ENCODE data around the gene C1S. TPM values are rescaled to one million over a fixed set of nuclear protein-coding genes. Genes with fewer than 3 reads are reported as not detected.

The C1S gene
- total and polyA plus RNA-seq, 9 of the 15 experiments (the other 6 are each of a cell fraction or from before 2014, with no cell fraction given), result 0.08 to 0.84 (median 0.27) TPM

DNA sequence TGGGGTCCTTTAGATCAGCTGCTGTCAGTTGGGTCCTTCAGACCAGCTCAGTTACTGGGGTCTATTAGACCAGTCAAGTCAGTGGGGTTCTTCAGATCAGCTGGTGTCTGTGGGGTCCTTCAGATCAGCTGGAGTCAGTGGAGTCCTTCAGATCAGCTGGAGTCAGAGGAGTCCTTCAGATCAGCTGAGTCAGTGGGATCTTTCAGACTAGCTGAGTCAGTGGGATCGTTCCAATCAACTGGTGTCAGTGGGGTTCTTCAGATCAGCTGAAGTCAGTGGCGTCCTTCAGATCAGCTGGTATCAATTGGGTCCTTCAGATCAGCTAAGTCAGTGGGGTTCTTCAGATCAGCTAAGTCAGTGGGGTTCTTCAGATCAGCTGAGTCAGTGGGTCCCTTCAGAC lies 27.5 kb upstream of the C1S start (continued):
- no peak for TF ChIP-seq FOXK1 (CRISPR knock-in tag; IDR thresholded peaks at IDR 0.05; ENCODE audit: borderline replicate concordance)
- TF ChIP-seq, protein P1, sequence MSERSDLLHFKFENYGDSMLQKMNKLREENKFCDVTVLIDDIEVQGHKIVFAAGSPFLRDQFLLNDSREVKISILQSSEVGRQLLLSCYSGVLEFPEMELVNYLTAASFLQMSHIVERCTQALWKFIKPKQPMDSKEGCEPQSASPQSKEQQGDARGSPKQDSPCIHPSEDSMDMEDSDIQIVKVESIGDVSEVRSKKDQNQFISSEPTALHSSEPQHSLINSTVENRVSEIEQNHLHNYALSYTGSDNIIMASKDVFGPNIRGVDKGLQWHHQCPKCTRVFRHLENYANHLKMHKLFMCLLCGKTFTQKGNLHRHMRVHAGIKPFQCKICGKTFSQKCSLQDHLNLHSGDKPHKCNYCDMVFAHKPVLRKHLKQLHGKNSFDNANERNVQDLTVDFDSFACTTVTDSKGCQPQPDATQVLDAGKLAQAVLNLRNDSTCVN (CRISPR knock-in tag; IDR thresholded peaks at IDR 0.05), result no peak

DNA sequence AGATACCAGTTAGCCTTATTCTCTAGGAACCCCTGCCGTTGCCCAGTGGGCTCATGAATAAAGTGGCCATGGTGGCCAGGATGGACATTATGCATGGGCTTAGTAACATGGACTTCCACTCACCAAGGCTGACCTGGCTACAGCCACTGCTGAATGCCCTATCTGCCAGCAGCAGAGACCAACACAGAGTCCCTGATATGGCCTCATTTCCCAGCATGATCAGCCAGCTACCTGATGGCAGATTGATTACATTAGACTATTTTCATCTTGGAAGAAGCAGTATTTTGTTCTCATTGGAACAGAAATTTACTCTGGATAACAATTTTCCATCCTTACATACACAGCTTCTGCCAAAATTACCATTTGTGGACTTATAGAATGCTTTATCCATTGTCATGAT lies 26.1 kb upstream of the C1S start:
- no peak for FAIRE-seq
- no peaks in the 10 kb centered on the region for H3K9me1 ChIP-seq (ENCODE audit: control insufficient read depth, insufficient read depth, low read length)
- H3K4me2 ChIP-seq (ENCODE audit: insufficient read depth, low read length), result no peak overlapping the region
- H3K27me3 ChIP-seq (ENCODE audit: control insufficient read depth in 2 of 2, insufficient read depth in 2 of 2, low read length in 2 of 2), result no peaks in the 10 kb centered on the region
- 67% methylated on average over 1 of the region's 1 CpG for WGBS (ENCODE audit: insufficient coverage, low coverage, missing lambda C conversion rate)
- ChIA-PET CTCF (ENCODE audit: low intra/inter-chr PET ratio) (no interaction called here), POLR2A (no interaction called here)
- H4K20me1 ChIP-seq (replicated peaks; ENCODE audit: control insufficient read depth, insufficient read depth, low read length), result no peaks in the 10 kb centered on the region
- no peak overlapping the region for H3K27ac ChIP-seq (ENCODE audit: extremely low read depth, low read depth, low read length)
- no peaks in the 10 kb centered on the region for H3K9me3 ChIP-seq (replicated peaks; ENCODE audit: control insufficient read depth, insufficient read depth, low read depth, low read length)
- ATAC-seq, result no peak
- no peak overlapping the region for H3K9ac ChIP-seq (ENCODE audit: insufficient read depth in 1 of 2, low read depth in 2 of 2, low read length in 2 of 2)
- no peak overlapping the region for H3K4me3 ChIP-seq
- peaks cover 7 to 31% of the 10 kb centered on the region in 2 experiments; a peak in 3 of 5 replicates for H3K4me1 ChIP-seq (replicated peaks in 1 of 2; ENCODE audit: control insufficient read depth in 2 of 2, insufficient read depth in 2 of 2, low read length in 2 of 2)
- in situ Hi-C loops (cut with MboI), result no loop called here
- DNase-seq (ENCODE audit: extremely low read depth in 1 of 4, low spot score in 3 of 4), result no peak
- intact Hi-C loops (cut with micrococcal nuclease), result no loop called here
- no peaks in the 10 kb centered on the region for H3K79me2 ChIP-seq (ENCODE audit: control insufficient read depth, insufficient read depth, low read length)
- H3K36me3 ChIP-seq (ENCODE audit: control insufficient read depth, insufficient read depth, low read length), result no peaks in the 10 kb centered on the region
- BruUV-seq (replicated peaks), result no TSS peak
- no peak overlapping the region for H2AFZ ChIP-seq (ENCODE audit: low read depth, low read length)
- no peak for TF ChIP-seq ARID4B (CRISPR knock-in tag; IDR thresholded peaks at IDR 0.05)
- peak; percentile 53; the same call in 1 of the 2 replicates for TF ChIP-seq TCF3 (CRISPR knock-in tag; IDR thresholded peaks at IDR 0.05)
- no peak for TF ChIP-seq PTTG1 (tag; IDR thresholded peaks at IDR 0.05; ENCODE audit: low read depth)
- TF ChIP-seq MTA2 (IDR thresholded peaks at IDR 0.05; ENCODE audit: low read depth), result no peak
- TF ChIP-seq ATF6 (CRISPR knock-in tag; IDR thresholded peaks at IDR 0.05), result no peak
- TF ChIP-seq HMG20B (CRISPR knock-in tag; IDR thresholded peaks at IDR 0.05), result no peak
- TF ChIP-seq, protein P2, sequence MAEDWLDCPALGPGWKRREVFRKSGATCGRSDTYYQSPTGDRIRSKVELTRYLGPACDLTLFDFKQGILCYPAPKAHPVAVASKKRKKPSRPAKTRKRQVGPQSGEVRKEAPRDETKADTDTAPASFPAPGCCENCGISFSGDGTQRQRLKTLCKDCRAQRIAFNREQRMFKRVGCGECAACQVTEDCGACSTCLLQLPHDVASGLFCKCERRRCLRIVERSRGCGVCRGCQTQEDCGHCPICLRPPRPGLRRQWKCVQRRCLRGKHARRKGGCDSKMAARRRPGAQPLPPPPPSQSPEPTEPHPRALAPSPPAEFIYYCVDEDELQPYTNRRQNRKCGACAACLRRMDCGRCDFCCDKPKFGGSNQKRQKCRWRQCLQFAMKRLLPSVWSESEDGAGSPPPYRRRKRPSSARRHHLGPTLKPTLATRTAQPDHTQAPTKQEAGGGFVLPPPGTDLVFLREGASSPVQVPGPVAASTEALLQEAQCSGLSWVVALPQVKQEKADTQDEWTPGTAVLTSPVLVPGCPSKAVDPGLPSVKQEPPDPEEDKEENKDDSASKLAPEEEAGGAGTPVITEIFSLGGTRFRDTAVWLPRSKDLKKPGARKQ (CRISPR knock-in tag; IDR thresholded peaks at IDR 0.05), result no peak

Data from K562 (cell line).